SK-N-SH (cell line): ENCODE results near the gene TMEM164. TPM values are rescaled to one million over a fixed set of nuclear protein-coding genes. Genes with fewer than 3 reads are reported as not detected.

ENCODE experiments used
- CTCF ChIA-PET: fragments of 300-600, 350-600 bp; formaldehyde crosslinking; extraction: SDS; loops from one replicate; lab custom pipeline; 2021; lab: Yijun Ruan, JAX
- POLR2A ChIA-PET: fragments of 350-600 bp; sonication (Branson Sonifier 250); formaldehyde crosslinking; extraction: SDS; loops from one replicate; lab custom pipeline; 2020; ENCODE audit warnings: antibody characterized with exemption, inconsistent platforms; lab: Yijun Ruan, JAX
- DNase-seq: peaks from one replicate; pipeline ENCODE4 v3.0.0; 2012
- H2AFZ ChIP-seq: fragments of 200-600 bp; sonication (generic); 2 replicates; pipeline ENCODE4 v1.8.1; 2016; ENCODE audit warnings: antibody characterized with exemption, mild to moderate bottlenecking, low read depth
- H3F3A ChIP-seq: fragments of 200-600 bp; sonication (generic); replicated peaks from 2 replicates; pipeline ENCODE3; 2016; ENCODE audit warnings: antibody characterized with exemption, mild to moderate bottlenecking; ENCODE audit not compliant: insufficient read depth
- H3K27ac ChIP-seq, 2 experiments: fragments of 200-500 bp in 1 of 2; fragments of 200-600 bp in 1 of 2; sonication (Bioruptor generic) in 1 of 2; sonication (generic), shearing (Covaris generic) in 1 of 2; 2 replicates each; pipeline versions ENCODE4 v1.5.1 to v1.6.1; 2014 to 2016; ENCODE audit warnings: low read depth in 2 of 2, inconsistent platforms in 1 of 2, low read length in 1 of 2, mild to moderate bottlenecking in 1 of 2, mixed read lengths in 1 of 2
- H3K27me3 ChIP-seq: fragments of 200-600 bp; sonication (generic), shearing (Covaris generic); 2 replicates; pipeline ENCODE4 v1.6.1; 2016; ENCODE audit warnings: mixed run types; ENCODE audit not compliant: insufficient read depth
- H3K36me3 ChIP-seq, 2 experiments: fragments of 200-500 bp in 1 of 2; fragments of 200-600 bp in 1 of 2; sonication (Bioruptor generic) in 1 of 2; sonication (generic) in 1 of 2; replicated peaks in 1 of 2; 2 replicates each; pipeline versions ENCODE3 to v1.5.1; 2014 to 2016; ENCODE audit warnings: low read length in 1 of 2, mild to moderate bottlenecking in 1 of 2; ENCODE audit not compliant: insufficient read depth in 2 of 2, control insufficient read depth in 1 of 2
- H3K4me1 ChIP-seq, 2 experiments: fragments of 200-500 bp in 1 of 2; fragments of 200-600 bp in 1 of 2; sonication (Bioruptor generic) in 1 of 2; sonication (generic), shearing (Covaris generic) in 1 of 2; 2 replicates each; pipeline versions ENCODE4 v1.5.1 to v1.6.1; 2014 to 2016; ENCODE audit warnings: low read depth in 1 of 2, low read length in 1 of 2, mixed run types in 1 of 2; ENCODE audit not compliant: insufficient read depth in 2 of 2, control insufficient read depth in 1 of 2
- H3K4me2 ChIP-seq: fragments of 200-600 bp; sonication (generic), shearing (Covaris generic); 2 replicates; pipeline ENCODE4 v1.6.1; 2017; ENCODE audit warnings: mixed run types
- H3K4me3 ChIP-seq, 2 experiments: fragments of 200-500 bp in 1 of 2; fragments of 200-600 bp in 1 of 2; sonication (Bioruptor generic) in 1 of 2; sonication (generic), shearing (Covaris generic) in 1 of 2; 2 replicates each; pipeline versions ENCODE4 v1.5.1 to v1.8.1; 2014 to 2016; ENCODE audit warnings: low read depth in 2 of 2, inconsistent platforms in 1 of 2, low read length in 1 of 2, mild to moderate bottlenecking in 1 of 2, mixed read lengths in 1 of 2, moderate library complexity in 1 of 2
- H3K79me2 ChIP-seq: fragments of 200-600 bp; sonication (generic); 2 replicates; pipeline ENCODE4 v1.8.1; 2017; ENCODE audit warnings: mild to moderate bottlenecking; ENCODE audit not compliant: insufficient read depth
- H3K9ac ChIP-seq: fragments of 200-600 bp; sonication (generic); 2 replicates; pipeline ENCODE4 v1.6.1; 2017; ENCODE audit warnings: mixed run types
- H3K9me2 ChIP-seq: fragments of 200-600 bp; sonication (generic); 2 replicates; pipeline ENCODE4 v1.6.1; 2017; ENCODE audit warnings: mixed run types
- H3K9me3 ChIP-seq: fragments of 200-600 bp; sonication (generic); 2 replicates; pipeline ENCODE4 v1.6.1; 2017; ENCODE audit warnings: mixed run types, mild to moderate bottlenecking, moderate library complexity
- H4K20me1 ChIP-seq: fragments of 200-600 bp; sonication (generic); 2 replicates; pipeline ENCODE4 v1.6.1; 2017; ENCODE audit warnings: mild to moderate bottlenecking, mixed run types; ENCODE audit not compliant: insufficient read depth
- EP300 ChIP-seq, 2 experiments: IDR thresholded peaks; 2 replicates each; pipeline versions ENCODE4 v1.4.0 to v1.6.1; 2012; ENCODE audit warnings: borderline replicate concordance in 1 of 2, low read depth in 1 of 2, low read length in 1 of 2
- SIN3A ChIP-seq: IDR thresholded peaks from 2 replicates; pipeline ENCODE4 v1.6.1; 2012; ENCODE audit warnings: low read depth, mild to moderate bottlenecking, low read length, moderate library complexity, borderline replicate concordance
- SMC3 ChIP-seq: IDR thresholded peaks from 2 replicates; pipeline ENCODE4 v1.6.1; 2012; ENCODE audit warnings: low read depth, low read length, improper control_type of control experiment
- TCF12 ChIP-seq: IDR thresholded peaks from 2 replicates; pipeline ENCODE4 v1.4.0; 2012
- TEAD4 ChIP-seq: IDR thresholded peaks from 2 replicates; pipeline ENCODE4 v1.4.0; 2012; ENCODE audit warnings: mild to moderate bottlenecking, borderline replicate concordance; ENCODE audit not compliant: insufficient read depth
- YY1 ChIP-seq: IDR thresholded peaks from 2 replicates; pipeline ENCODE4 v1.4.0; 2012; ENCODE audit warnings: low read depth, mild to moderate bottlenecking
- WGBS: methylation state at CpG from one replicate; pipeline ENCODE4 v1.1.6; 2017; ENCODE audit warnings: low lambda C conversion rate; 5-methylcytosine and 5-hydroxymethylcytosine counted together
- polyA plus RNA-seq, 3 experiments: library from polyadenylated mRNA; depleted of rRNA; stranded (reverse); fragments of >200 nt; gene quantifications; 2 replicates each; pipeline ENCODE4 v1.2.3, GENCODE V29; 2012
- TF ChIP-seq, protein P1 (sequence below): fragments of 200-600 bp; sonication (generic); IDR thresholded peaks from 2 replicates; pipeline ENCODE4 v1.6.1; 2017; ENCODE audit warnings: antibody characterized with exemption, mild to moderate bottlenecking, moderate library complexity

The TMEM164 gene
- polyA plus RNA-seq, 1 of the 3 experiments (the other 2 are of a cell fraction), result 11.9 TPM

DNA sequence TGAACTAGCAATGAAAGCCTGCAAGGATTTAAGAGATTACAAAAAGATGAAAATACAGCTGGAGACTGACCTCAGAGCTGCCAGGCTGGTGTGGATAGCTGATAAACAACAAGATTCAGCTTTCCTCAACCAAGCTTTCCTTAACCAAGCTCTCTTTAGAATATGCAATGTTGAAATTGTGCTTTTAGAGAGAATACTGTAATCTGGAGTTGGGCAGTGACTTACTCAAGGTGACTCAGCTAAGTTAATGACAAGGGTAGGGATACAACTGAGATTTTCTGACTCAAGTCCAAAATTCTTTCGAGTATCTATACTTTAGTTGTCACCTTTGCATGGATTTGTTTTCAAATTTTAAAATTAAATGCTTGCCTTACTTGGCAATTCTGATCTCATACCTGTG lies 217.0 kb downstream of the TMEM164 start:
- TF ChIP-seq TEAD4 (no peak), YY1 (no peak), SMC3 (no peak), TCF12 (no peak), EP300 (IDR thresholded peaks at IDR 0.05; ENCODE audit: borderline replicate concordance in 1 of 2, low read depth in 1 of 2, low read length in 1 of 2) (no peak)
- TF ChIP-seq, protein P1, sequence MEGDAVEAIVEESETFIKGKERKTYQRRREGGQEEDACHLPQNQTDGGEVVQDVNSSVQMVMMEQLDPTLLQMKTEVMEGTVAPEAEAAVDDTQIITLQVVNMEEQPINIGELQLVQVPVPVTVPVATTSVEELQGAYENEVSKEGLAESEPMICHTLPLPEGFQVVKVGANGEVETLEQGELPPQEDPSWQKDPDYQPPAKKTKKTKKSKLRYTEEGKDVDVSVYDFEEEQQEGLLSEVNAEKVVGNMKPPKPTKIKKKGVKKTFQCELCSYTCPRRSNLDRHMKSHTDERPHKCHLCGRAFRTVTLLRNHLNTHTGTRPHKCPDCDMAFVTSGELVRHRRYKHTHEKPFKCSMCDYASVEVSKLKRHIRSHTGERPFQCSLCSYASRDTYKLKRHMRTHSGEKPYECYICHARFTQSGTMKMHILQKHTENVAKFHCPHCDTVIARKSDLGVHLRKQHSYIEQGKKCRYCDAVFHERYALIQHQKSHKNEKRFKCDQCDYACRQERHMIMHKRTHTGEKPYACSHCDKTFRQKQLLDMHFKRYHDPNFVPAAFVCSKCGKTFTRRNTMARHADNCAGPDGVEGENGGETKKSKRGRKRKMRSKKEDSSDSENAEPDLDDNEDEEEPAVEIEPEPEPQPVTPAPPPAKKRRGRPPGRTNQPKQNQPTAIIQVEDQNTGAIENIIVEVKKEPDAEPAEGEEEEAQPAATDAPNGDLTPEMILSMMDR, result no peak
- TF ChIP-seq, all 33 proteins: peak for 0
- H3K9ac ChIP-seq, result no peak overlapping the region
- no peaks in the 10 kb centered on the region for H3K27me3 ChIP-seq
- no peaks in the 10 kb centered on the region for H4K20me1 ChIP-seq
- H3K79me2 ChIP-seq, result no peaks in the 10 kb centered on the region
- CTCF ChIA-PET, result interaction anchor here (1.0 to 1.7 kb wide), 3 partner anchors 9 to 206 kb away, joined by 3 to 6 read pairs (median 3); no protein-coding TSS in a partner anchor
- H3F3A ChIP-seq, result peaks cover 6% of the 10 kb centered on the region
- H3K4me1 ChIP-seq, result peaks cover 2 to 3% of the 10 kb centered on the region in 2 experiments; a peak in 3 of 4 replicates
- H2AFZ ChIP-seq, result no peak overlapping the region
- no peak for DNase-seq
- POLR2A ChIA-PET, result no interaction called here
- no peak overlapping the region for H3K4me3 ChIP-seq
- no peak overlapping the region for H3K4me2 ChIP-seq
- no peak overlapping the region for H3K27ac ChIP-seq
- no peaks in the 10 kb centered on the region for H3K36me3 ChIP-seq
- no peaks in the 10 kb centered on the region for H3K9me3 ChIP-seq
- 3% methylated on average over 1 of the region's 1 CpG for WGBS
- H3K9me2 ChIP-seq, result no peaks in the 10 kb centered on the region; the same call in 1 of the 2 replicates

DNA sequence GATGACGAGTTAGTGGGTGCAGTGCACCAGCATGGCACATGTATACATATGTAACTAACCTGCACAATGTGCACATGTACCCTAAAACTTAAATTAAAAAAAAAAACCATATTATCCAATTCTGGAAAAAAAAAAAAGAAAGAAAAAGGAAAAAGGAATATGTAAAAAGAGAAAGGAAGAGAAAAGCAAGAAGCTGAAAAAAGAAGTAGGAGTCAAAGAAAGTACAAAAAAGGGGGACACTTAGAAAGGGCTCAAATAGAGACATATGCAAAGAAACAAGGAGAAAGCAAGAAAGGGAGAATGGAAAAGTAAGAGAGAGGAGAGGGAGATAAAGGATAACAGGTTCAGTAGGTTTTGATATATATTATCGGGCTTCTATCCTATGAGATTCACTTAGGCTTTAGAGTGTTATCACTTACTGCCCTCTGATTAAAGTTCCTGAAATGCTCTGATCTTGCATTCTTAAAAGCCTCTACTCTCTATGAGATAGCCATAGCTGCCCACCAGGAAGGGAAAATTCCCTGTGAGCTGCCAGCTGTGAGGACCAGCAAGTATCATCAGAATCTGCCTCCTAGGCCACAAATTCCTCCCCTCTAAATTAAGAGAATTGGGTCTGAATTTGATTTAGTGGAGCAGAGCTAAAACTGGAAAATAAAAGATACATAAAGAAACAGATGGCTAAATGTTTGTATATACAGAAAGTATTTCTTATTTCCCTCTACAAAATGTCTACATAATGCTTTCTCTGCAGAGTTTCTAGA lies 219.8 kb downstream of the TMEM164 start:
- Histone ChIP-seq H3K79me2 (no peaks in the 10 kb centered on the region), H3K4me2 (no peak overlapping the region), H3K27me3 (no peaks in the 10 kb centered on the region), H3K9me3 (no peaks in the 10 kb centered on the region), H4K20me1 (no peaks in the 10 kb centered on the region), H3K36me3 (no peaks in the 10 kb centered on the region), H3K27ac (peak overlapping the region in 1 of 2 experiments; percentile 6; a peak in 1 of 4 replicates), H3K4me3 (no peak overlapping the region), H2AFZ (no peak overlapping the region), H3K9me2 (no peaks in the 10 kb centered on the region; the same call in 1 of the 2 replicates), H3K9ac (no peak overlapping the region), H3K4me1 (peaks cover 7 to 8% of the 10 kb centered on the region in 2 experiments; a peak in 3 of 4 replicates), H3F3A (peaks cover 9% of the 10 kb centered on the region)
- ChIA-PET POLR2A (no interaction called here), CTCF (no interaction called here)
- 40% methylated on average over 2 of the region's 2 CpGs for WGBS
- DNase-seq, result peak; percentile 17
- TF ChIP-seq SIN3A, result no peak
